Sigmoid colon (tissue), 7 donors: ENCODE results near the gene RFX4. TPM values are rescaled to one million over a fixed set of nuclear protein-coding genes. Genes with fewer than 3 reads are reported as not detected.

Source experiments
- DNase-seq: peaks from one replicate; pipeline ENCODE4 v3.0.0-alpha.2; 2019
- H3K27ac ChIP-seq, 4 donors: fragments of 200-600 bp; sonication (generic); one replicate each; pipeline ENCODE4 v1.5.1; 2016 to 2019; ENCODE audit warnings: mild to moderate bottlenecking in 1 of 4
- H3K27me3 ChIP-seq, 3 donors: fragments of 200-600 bp; sonication (generic); one replicate each; pipeline ENCODE4 v1.5.1; 2019; ENCODE audit warnings: mild to moderate bottlenecking in 1 of 3
- H3K36me3 ChIP-seq, 4 donors: fragments of 200-600 bp; sonication (generic); one replicate each; pipeline ENCODE4 v1.5.1; 2016 to 2019
- H3K4me1 ChIP-seq, 4 donors: fragments of 200-600 bp; sonication (generic); one replicate each; pipeline ENCODE4 v1.5.1; 2017 to 2019
- H3K4me3 ChIP-seq, 4 donors: fragments of 200-600 bp; sonication (generic); one replicate each; pipeline ENCODE4 v1.5.1; 2017 to 2019; ENCODE audit warnings: mild to moderate bottlenecking in 2 of 4, moderate library complexity in 1 of 4
- H3K9me3 ChIP-seq, 4 donors: fragments of 200-600 bp in 3 of 4; sonication (generic) in 3 of 4; one replicate each; pipeline versions ENCODE4 v1.5.1 to v1.6.1; 2013 to 2019
- EP300 ChIP-seq, 4 donors: sonication (generic); formaldehyde crosslinking; IDR thresholded peaks; one replicate each; pipeline ENCODE4 v1.6.1; 2017; ENCODE audit warnings: antibody characterized with exemption in 4 of 4
- POLR2A ChIP-seq, 2 donors: fragments of 450-650 bp; IDR thresholded peaks; one replicate each; pipeline ENCODE4 v1.6.1; 2016; ENCODE audit warnings: antibody characterized with exemption in 2 of 2, mild to moderate bottlenecking in 2 of 2, moderate library complexity in 2 of 2
- POLR2AphosphoS5 ChIP-seq, 4 donors: sonication (generic); formaldehyde crosslinking; IDR thresholded peaks; one replicate each; pipeline ENCODE4 v1.6.1; 2017; ENCODE audit warnings: antibody characterized with exemption in 4 of 4
- WGBS, 2 donors: extraction: QIAGEN DNeasy Blood & Tissue Kit; methylation state at CpG; one replicate each; pipeline ENCODE4 v1.1.7; 2013; 5-methylcytosine and 5-hydroxymethylcytosine counted together
- intact Hi-C: fragments of 100-400 bp; cut with DNase I; formaldehyde crosslinking; loops from one replicate; pipeline ENCODE4 v1.15.1; 2023
- polyA plus RNA-seq, 3 donors: library from polyadenylated mRNA; stranded (reverse); fragments of 200-250 nt; gene quantifications; one replicate each; pipeline ENCODE4 v1.2.3, GENCODE V29; 2013
- total RNA-seq, 4 donors: library from RNA; depleted of rRNA; stranded (reverse); fragments of >200 nt; gene quantifications; one replicate each; pipeline ENCODE4 v1.1.0, GENCODE V29; 2016
- TF ChIP-seq, protein P1 (sequence below), 4 experiments: fragments of 450-650 bp in 3 of 4; fragments of 200-600 bp in 1 of 4; IDR thresholded peaks; one replicate each; pipeline ENCODE4 v1.5.1; 2016 to 2019; ENCODE audit warnings: antibody characterized with exemption in 4 of 4, mild to moderate bottlenecking in 3 of 4, moderate library complexity in 2 of 4
- donor health status: healthy with polysubstance abuse.
- donor health status: Bipolar disorder and iron deficiency.
- donor health status: healthy.

The RFX4 gene
- total and polyA plus RNA-seq, 7 donors, result 0.01 TPM; not detected in 6

DNA sequence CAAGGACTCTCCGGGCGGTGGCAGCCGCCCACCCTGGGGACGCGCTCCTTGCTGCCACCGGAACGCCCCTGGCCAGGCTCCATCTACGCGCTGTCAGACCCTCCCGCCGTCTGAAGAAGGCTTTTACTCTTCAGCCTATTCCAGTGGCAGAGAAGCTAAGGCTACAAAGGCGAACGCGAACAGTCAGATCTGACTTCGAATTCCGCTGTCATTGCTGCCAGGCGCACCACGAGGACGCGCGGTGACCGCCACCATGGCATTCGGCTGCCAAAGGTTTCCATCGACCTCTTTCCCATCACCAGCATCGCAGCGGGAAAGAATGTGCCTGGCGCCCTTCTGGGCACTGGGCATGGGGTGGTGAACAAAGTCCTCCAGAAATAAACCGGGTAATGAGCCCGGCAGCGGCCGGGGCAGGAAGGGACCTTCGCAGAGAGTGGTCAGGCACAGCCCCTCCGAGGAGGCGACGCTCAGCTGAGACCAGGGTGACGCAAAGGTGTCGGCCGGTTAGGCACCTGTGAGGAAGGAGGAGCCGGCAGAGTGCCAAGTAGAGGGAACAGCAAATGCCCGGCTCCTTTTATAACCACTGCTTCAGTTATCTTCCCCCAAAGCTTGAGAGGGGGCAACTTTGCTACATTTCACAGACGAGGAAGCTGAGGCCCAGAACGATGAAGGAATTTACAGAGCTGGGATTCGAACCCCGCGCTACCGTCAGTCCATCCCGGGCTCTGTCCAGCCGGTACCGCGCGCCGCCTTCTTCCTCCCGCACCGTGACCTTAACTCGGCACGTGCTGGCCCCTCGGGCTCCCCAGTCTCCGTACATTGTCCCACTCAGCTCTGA, 1.9 kb upstream of the RFX4 start:
- Histone ChIP-seq H3K27me3 (peaks cover 36 to 90% (median 74%) of the 10 kb centered on the region in 3 donors), H3K4me1 (peaks cover 0 to 53% (median 43%) of the 10 kb centered on the region in 4 donors)

DNA sequence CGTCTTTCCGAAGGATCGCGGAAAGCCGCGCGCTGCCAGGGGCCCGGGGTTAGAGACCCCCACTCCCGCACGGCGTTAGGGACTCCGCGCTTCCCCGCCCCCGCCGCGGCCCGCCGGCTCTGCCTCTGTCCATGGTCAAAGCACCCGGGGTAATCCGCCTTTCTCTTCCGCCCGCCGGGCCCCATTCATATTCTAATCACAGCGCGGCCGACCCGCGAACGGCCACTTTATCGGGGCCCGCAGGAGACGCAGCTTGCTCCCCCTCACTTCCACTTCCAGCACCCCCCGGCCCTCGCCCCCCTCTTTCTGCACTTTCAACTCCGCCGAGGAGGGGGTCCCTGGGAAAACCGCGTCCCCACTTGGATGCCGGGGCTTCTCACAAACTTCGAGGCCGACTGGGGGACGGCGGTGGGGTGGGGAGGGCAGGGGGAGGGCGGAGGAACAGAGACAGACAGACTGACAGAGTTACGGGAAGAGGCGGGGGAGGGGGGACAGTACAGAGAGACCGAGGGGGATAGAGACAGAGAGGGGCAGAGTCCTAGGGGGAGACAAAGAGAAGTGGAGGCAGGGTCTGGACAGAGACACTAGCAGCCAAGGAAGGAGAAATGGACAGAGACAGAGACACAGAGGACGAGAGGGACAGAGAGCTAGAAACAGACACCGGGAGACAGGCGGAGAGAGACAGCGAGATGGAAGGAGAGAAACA, 1.1 kb upstream of the RFX4 start:
- H3K27me3 ChIP-seq, result peaks cover 36 to 98% (median 82%) of the 10 kb centered on the region in 3 donors
- DNase-seq, result no peak
- intact Hi-C loops, result no loop called here
- TF ChIP-seq, protein P1, sequence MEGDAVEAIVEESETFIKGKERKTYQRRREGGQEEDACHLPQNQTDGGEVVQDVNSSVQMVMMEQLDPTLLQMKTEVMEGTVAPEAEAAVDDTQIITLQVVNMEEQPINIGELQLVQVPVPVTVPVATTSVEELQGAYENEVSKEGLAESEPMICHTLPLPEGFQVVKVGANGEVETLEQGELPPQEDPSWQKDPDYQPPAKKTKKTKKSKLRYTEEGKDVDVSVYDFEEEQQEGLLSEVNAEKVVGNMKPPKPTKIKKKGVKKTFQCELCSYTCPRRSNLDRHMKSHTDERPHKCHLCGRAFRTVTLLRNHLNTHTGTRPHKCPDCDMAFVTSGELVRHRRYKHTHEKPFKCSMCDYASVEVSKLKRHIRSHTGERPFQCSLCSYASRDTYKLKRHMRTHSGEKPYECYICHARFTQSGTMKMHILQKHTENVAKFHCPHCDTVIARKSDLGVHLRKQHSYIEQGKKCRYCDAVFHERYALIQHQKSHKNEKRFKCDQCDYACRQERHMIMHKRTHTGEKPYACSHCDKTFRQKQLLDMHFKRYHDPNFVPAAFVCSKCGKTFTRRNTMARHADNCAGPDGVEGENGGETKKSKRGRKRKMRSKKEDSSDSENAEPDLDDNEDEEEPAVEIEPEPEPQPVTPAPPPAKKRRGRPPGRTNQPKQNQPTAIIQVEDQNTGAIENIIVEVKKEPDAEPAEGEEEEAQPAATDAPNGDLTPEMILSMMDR (IDR thresholded peaks at IDR 0.05), result no peak
- TF ChIP-seq POLR2A (IDR thresholded peaks at IDR 0.05), result no peak
- TF ChIP-seq EP300 (IDR thresholded peaks at IDR 0.05), result no peak
- TF ChIP-seq POLR2AphosphoS5 (IDR thresholded peaks at IDR 0.05), result no peak
- H3K4me1 ChIP-seq, result peaks cover 0 to 61% (median 50%) of the 10 kb centered on the region in 4 donors
- H3K36me3 ChIP-seq, result no peaks in the 10 kb centered on the region
- H3K27ac ChIP-seq, result no peak overlapping the region
- H3K9me3 ChIP-seq, result no peaks in the 10 kb centered on the region
- WGBS, 2 donors, result 3% methylated on average over 52 of the region's 52 CpGs
- H3K4me3 ChIP-seq, result peak overlapping the region in 3 of 4 donors; percentile 20 to 37 (median 24)

More for the DNA sequence above, 1.9 kb upstream of the RFX4 start:
- WGBS, 2 donors, result 9 to 11% methylated on average over 58 of the region's 58 CpGs
- H3K9me3 ChIP-seq, result no peaks in the 10 kb centered on the region
- TF ChIP-seq EP300 (IDR thresholded peaks at IDR 0.05) (no peak), POLR2AphosphoS5 (IDR thresholded peaks at IDR 0.05) (no peak), POLR2A (IDR thresholded peaks at IDR 0.05) (no peak)
- TF ChIP-seq, protein P1 (IDR thresholded peaks at IDR 0.05), result no peak
- DNase-seq, result no peak
- H3K4me3 ChIP-seq, result peak overlapping the region in 3 of 4 donors; percentile 20 to 37 (median 24)
- H3K36me3 ChIP-seq, result no peaks in the 10 kb centered on the region
- H3K27ac ChIP-seq, result no peak overlapping the region
- intact Hi-C loops, result no loop called here

DNA sequence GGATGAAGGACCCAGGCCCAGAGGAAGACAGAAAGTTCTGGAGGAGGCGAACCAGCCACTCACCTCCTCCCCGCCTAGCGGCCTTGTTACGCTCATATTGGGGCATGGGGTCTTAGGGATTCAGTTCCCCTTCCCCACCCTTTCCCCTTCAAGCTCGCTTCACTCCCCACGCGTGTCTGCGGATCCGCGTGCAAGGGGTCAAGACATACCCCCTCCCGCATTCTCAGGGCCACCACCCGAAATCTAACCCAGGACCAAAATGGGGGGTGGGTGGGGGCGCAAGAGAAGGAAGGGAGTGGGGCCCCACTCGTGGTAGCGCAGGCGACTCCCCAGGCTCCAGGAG, 584 bp upstream of the RFX4 start:
- Histone ChIP-seq H3K4me3 (peak overlapping the region in 3 of 4 donors; percentile 3 to 41 (median 4)), H3K27ac (no peak overlapping the region), H3K27me3 (peaks cover 40 to 99% (median 88%) of the 10 kb centered on the region in 3 donors), H3K4me1 (peaks cover 0 to 67% (median 55%) of the 10 kb centered on the region in 4 donors), H3K9me3 (no peaks in the 10 kb centered on the region), H3K36me3 (no peaks in the 10 kb centered on the region)
- DNase-seq, result no peak
- intact Hi-C loops, result no loop called here
- TF ChIP-seq, protein P1 (IDR thresholded peaks at IDR 0.05), result no peak
- TF ChIP-seq POLR2A (IDR thresholded peaks at IDR 0.05) (no peak), EP300 (IDR thresholded peaks at IDR 0.05) (no peak), POLR2AphosphoS5 (IDR thresholded peaks at IDR 0.05) (no peak)
- 6 to 9% methylated on average over 16 of the region's 16 CpGs for WGBS, 2 donors

DNA sequence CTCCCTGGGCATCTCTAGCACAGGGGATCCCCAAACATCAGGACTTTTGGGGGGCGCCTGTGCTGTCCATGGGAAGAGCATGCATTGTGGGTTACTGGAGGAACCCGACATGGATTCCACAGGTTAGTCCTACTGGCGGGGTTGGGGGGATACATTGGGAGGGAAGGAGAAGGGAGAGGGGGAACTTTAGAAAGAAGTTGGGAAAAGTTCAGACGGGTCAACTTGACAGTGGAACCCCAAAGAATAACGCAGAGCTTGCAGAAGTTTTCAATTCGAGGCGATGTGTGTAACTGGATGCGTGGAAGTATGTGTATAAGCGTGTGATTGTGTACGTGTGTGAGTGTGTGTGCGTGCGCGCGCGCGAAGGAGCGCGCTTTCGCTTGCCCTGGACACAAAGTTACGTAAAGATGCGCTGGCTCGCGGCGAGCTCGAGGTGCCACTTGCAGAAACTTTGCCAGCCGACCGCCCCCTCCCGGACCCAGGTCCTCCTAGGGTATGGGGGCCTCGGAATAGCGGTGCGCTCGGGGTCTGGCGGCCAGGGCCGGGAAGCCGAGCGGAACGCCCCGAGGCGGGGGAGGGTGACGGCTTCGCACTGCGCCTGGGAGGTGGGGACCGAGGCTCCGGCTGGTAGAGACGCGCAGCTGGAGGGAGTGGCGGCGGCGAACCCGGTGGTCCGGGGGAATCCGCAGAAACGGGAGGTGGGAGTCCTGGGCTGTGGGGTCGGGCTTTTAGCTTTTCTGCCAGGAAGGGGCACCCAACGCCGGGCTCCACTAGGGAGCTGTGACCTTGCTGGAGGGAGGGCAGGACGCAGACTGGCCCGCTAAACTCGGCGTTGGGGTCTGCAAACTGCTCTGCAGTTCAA, 669 bp downstream of the RFX4 start:
- intact Hi-C loops, result no loop called here
- peaks cover 0 to 68% (median 56%) of the 10 kb centered on the region in 4 donors for H3K4me1 ChIP-seq
- no peaks in the 10 kb centered on the region for H3K36me3 ChIP-seq
- H3K27ac ChIP-seq, result no peak overlapping the region
- 2 to 3% methylated on average over 60 of the region's 60 CpGs for WGBS, 2 donors
- H3K4me3 ChIP-seq, result peak overlapping the region in 3 of 4 donors; percentile 19 to 41 (median 38)
- peaks cover 42 to 100% (median 99%) of the 10 kb centered on the region in 3 donors for H3K27me3 ChIP-seq
- no peaks in the 10 kb centered on the region for H3K9me3 ChIP-seq
- no peak for DNase-seq
- TF ChIP-seq POLR2A (IDR thresholded peaks at IDR 0.05) (no peak), POLR2AphosphoS5 (IDR thresholded peaks at IDR 0.05) (no peak), EP300 (IDR thresholded peaks at IDR 0.05) (no peak)
- TF ChIP-seq, protein P1 (IDR thresholded peaks at IDR 0.05), result no peak
